GM12892 (cell line): ENCODE data around the gene NAA16.

ENCODE experiments used
- POLR2A ChIP-seq: IDR thresholded peaks from 2 replicates; pipeline ENCODE4 v1.6.1; 2011; ENCODE audit warnings: low read depth, low read length, control low read depth
- POLR2AphosphoS5 ChIP-seq: IDR thresholded peaks from 2 replicates; pipeline ENCODE4 v1.6.1; 2011; ENCODE audit warnings: low read depth, low read length, control low read depth

DNA sequence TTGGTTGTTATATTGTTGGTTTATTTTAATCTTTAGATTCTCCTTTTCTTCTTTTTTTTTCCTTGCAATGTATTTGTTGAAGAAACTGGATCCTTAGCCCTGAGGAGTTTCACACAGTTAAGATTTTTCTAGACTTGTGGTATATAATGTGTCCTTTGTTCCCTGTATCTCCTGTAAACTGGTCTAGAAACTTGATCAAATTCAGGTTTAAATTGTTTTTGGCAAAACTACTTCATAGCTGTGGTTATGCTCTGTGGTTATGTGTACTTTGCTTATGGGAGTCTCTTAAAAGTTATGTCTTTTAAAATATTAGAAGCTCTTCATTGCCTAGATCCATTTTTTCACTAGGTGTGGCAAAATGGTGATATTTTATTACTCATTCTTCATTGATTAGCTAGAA lies 44.0 kb upstream of the NAA16 start:
- TF ChIP-seq POLR2A (no peak), POLR2AphosphoS5 (no peak)
